Smooth muscle cell (in vitro differentiated cells): Measurements from ENCODE around the gene INPP5B. TPM values are rescaled to one million over a fixed set of nuclear protein-coding genes. Genes with fewer than 3 reads are reported as not detected.

Experiments
- DNase-seq: peaks from one replicate; lab custom pipeline; 2025; ENCODE audit not compliant: unreplicated experiment; lab: John Stamatoyannopoulos, UW
- H2AFZ ChIP-seq: fragments of 200-600 bp; sonication (generic); 2 replicates; pipeline ENCODE4 v1.6.0; 2016; ENCODE audit warnings: antibody characterized with exemption, low read depth, mild to moderate bottlenecking
- H3F3A ChIP-seq: fragments of 200-600 bp; sonication (generic); 2 replicates; pipeline ENCODE4 v1.6.0; 2017; ENCODE audit warnings: antibody characterized with exemption, low read depth
- H3K27ac ChIP-seq: fragments of 200-600 bp; sonication (generic); 2 replicates; pipeline ENCODE4 v1.5.1; 2016; ENCODE audit warnings: low read depth, mild to moderate bottlenecking
- H3K27me3 ChIP-seq: fragments of 200-600 bp; sonication (generic); 2 replicates; pipeline ENCODE4 v1.6.1; 2016; ENCODE audit warnings: low read depth, mild to moderate bottlenecking
- H3K36me3 ChIP-seq: fragments of 200-600 bp; sonication (generic); 2 replicates; pipeline ENCODE4 v1.5.1; 2016; ENCODE audit warnings: low read depth
- H3K4me1 ChIP-seq: fragments of 200-600 bp; sonication (generic); 2 replicates; pipeline ENCODE4 v1.5.1; 2016; ENCODE audit warnings: low read depth
- H3K4me2 ChIP-seq: fragments of 200-600 bp; sonication (generic); 2 replicates; pipeline ENCODE4 v1.6.0; 2016; ENCODE audit warnings: mild to moderate bottlenecking
- H3K4me3 ChIP-seq: fragments of 200-600 bp; sonication (generic); 2 replicates; pipeline ENCODE4 v1.5.1; 2016; ENCODE audit warnings: mild to moderate bottlenecking
- H3K79me2 ChIP-seq: fragments of 200-600 bp; sonication (generic); 2 replicates; pipeline ENCODE4 v1.6.0; 2016; ENCODE audit warnings: low read depth, mild to moderate bottlenecking
- H3K9ac ChIP-seq: fragments of 200-600 bp; sonication (generic); 2 replicates; pipeline ENCODE4 v1.6.0; 2016; ENCODE audit warnings: low read depth
- H3K9me3 ChIP-seq: fragments of 200-600 bp; sonication (generic); replicated peaks from 2 replicates; pipeline ENCODE4 v1.5.1; 2016; ENCODE audit warnings: low read depth
- H4K20me1 ChIP-seq: fragments of 200-600 bp; sonication (generic); 2 replicates; pipeline ENCODE4 v1.6.0; 2016; ENCODE audit warnings: low read depth
- WGBS: methylation state at CpG from one replicate; pipeline ENCODE4 v1.1.7; 2016; ENCODE audit warnings: low lambda C conversion rate; 5-methylcytosine and 5-hydroxymethylcytosine counted together
- polyA plus RNA-seq: library from polyadenylated mRNA; unstranded; fragments of >200 nt; fragmentation: Nextera tagmentation; extraction: Ambion mirVana; gene quantifications from 2 replicates; pipeline ENCODE4 v1.2.1, GENCODE V29; 2016
- total RNA-seq: library from RNA; depleted of rRNA; stranded (reverse); fragments of >200 nt; gene quantifications from 2 replicates; pipeline ENCODE4 v1.2.3, GENCODE V29; 2014
- TF ChIP-seq, protein P1 (sequence below): fragments of 200-600 bp; sonication (generic); IDR thresholded peaks from 2 replicates; pipeline ENCODE4 v1.5.1; 2017; ENCODE audit warnings: borderline replicate concordance, mild to moderate bottlenecking, antibody characterized with exemption; ENCODE audit not compliant: insufficient read depth, poor library complexity, severe bottlenecking

Gene INPP5B
- total and polyA plus RNA-seq, 2 experiments from 2014 or later = 6.7 to 11.0 TPM

DNA sequence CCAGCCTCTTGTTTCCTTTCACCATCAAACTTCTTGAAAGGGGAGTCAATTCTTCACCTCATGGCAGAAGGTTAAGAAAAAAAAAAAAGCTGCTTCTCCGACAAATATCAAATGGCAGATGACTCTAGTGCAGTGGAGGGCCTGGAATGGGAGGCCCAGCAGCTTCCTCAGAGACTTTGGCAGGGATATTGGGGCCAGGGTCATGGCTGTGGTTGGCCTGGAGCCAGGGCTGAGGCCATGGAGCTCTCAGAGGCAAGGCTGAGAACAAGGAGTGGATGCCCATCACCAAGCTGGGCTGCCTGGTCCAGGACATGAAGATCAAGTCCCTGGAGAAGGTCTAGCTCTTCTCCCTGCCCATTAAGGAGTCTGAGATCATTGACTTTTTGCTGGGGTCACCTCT is 106.1 kb downstream of the INPP5B start:
- Histone ChIP-seq H4K20me1 (peaks cover 38% of the 10 kb centered on the region), H3K4me2 (no peak overlapping the region), H3K79me2 (peaks cover 25% of the 10 kb centered on the region), H3F3A (no peaks in the 10 kb centered on the region), H3K27me3 (no peaks in the 10 kb centered on the region), H3K9me3 (no peaks in the 10 kb centered on the region), H3K4me1 (no peaks in the 10 kb centered on the region), H3K9ac (no peak overlapping the region), H3K36me3 (peaks cover 3% of the 10 kb centered on the region), H3K4me3 (no peak overlapping the region), H2AFZ (no peak overlapping the region), H3K27ac (no peak overlapping the region)
- WGBS = 96% methylated on average over 1 of the region's 1 CpG
- TF ChIP-seq, protein P1, sequence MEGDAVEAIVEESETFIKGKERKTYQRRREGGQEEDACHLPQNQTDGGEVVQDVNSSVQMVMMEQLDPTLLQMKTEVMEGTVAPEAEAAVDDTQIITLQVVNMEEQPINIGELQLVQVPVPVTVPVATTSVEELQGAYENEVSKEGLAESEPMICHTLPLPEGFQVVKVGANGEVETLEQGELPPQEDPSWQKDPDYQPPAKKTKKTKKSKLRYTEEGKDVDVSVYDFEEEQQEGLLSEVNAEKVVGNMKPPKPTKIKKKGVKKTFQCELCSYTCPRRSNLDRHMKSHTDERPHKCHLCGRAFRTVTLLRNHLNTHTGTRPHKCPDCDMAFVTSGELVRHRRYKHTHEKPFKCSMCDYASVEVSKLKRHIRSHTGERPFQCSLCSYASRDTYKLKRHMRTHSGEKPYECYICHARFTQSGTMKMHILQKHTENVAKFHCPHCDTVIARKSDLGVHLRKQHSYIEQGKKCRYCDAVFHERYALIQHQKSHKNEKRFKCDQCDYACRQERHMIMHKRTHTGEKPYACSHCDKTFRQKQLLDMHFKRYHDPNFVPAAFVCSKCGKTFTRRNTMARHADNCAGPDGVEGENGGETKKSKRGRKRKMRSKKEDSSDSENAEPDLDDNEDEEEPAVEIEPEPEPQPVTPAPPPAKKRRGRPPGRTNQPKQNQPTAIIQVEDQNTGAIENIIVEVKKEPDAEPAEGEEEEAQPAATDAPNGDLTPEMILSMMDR = no peak
- DNase-seq = no peak

DNA sequence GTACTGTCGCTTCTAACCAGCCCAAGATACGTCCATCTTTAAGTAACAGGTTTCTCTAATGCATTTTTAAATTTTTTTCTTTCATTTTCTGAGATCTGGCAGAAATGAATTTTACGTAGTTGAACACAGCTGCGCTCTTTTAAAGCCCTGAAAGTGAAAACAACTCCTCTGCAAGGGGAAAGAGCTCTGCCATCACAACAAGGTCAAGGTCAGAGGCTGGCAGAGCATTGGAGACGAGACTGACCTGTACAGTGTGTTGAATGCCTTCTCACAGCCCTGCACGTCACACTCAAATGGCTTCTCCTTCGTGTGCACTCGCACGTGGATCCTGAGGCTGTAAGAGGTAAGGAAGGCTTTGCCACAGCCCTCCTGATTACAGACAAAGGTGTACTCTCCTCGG is 107.2 kb downstream of the INPP5B start:
- WGBS = 96% methylated on average over 10 of the region's 10 CpGs
- H3K9ac ChIP-seq = no peak overlapping the region
- H3K36me3 ChIP-seq = peaks cover 11% of the 10 kb centered on the region
- H3K9me3 ChIP-seq = no peaks in the 10 kb centered on the region
- peaks cover 27% of the 10 kb centered on the region for H4K20me1 ChIP-seq
- TF ChIP-seq, protein P1 = no peak
- H3K4me1 ChIP-seq = no peaks in the 10 kb centered on the region
- peaks cover 20% of the 10 kb centered on the region for H3K79me2 ChIP-seq
- no peak overlapping the region for H3K27ac ChIP-seq
- H3K4me3 ChIP-seq = no peak overlapping the region
- no peak overlapping the region for H2AFZ ChIP-seq
- no peak overlapping the region for H3K4me2 ChIP-seq
- no peaks in the 10 kb centered on the region for H3K27me3 ChIP-seq
- DNase-seq = no peak
- H3F3A ChIP-seq = no peaks in the 10 kb centered on the region

DNA sequence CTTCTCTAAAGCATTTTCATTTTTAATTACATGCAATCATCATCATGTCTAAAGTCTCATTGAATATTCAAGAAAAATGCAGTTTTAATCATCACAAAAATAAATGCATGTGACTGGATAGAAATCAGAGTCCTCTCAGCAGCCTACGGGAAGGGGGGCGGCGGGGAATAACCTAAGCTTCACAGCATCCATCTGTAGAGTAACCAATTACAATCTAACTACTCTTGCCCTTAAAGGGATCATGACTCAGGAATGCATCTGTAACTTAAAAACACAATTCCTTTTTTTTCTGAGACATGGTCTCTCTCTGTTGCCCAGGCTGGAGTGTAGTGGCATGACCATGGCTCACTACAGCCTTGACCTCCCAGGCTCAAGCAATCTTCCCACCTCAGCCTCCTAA is 110.1 kb downstream of the INPP5B start:
- Histone ChIP-seq H3K36me3 (peaks cover 18% of the 10 kb centered on the region), H3K4me1 (no peaks in the 10 kb centered on the region), H3K9me3 (no peaks in the 10 kb centered on the region), H2AFZ (no peak overlapping the region), H4K20me1 (peaks cover 3% of the 10 kb centered on the region), H3K27me3 (no peaks in the 10 kb centered on the region), H3F3A (no peaks in the 10 kb centered on the region), H3K27ac (no peak overlapping the region), H3K4me2 (no peak overlapping the region), H3K9ac (no peak overlapping the region), H3K79me2 (peaks cover under 1% of the 10 kb centered on the region), H3K4me3 (no peak overlapping the region)
- DNase-seq = no peak
- TF ChIP-seq, protein P1 = no peak
- 62% methylated on average over 3 of the region's 3 CpGs for WGBS

DNA sequence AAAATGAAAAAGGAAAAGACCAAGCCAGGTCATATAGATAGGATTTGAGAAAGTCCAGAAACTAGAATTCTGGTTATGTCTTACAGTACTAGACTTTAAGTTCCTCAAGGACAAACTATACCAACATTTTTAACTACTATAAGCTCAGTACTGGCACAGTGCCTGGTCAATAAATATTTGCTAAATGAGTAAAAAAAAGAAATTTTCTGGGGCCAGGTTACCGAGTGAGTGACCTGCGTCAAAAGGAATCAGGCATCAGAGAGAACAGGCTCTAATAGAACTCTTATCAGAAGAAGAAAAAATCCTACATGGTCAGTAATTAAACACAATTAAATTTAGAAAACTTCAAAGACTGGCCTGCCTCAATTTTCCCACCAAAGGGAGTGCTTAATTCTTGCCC is 115.0 kb downstream of the INPP5B start:
- H3K27me3 ChIP-seq = no peaks in the 10 kb centered on the region
- H4K20me1 ChIP-seq = no peaks in the 10 kb centered on the region
- no peak overlapping the region for H3K4me2 ChIP-seq
- H3K79me2 ChIP-seq = no peaks in the 10 kb centered on the region
- no peaks in the 10 kb centered on the region for H3F3A ChIP-seq
- H3K27ac ChIP-seq = no peak overlapping the region
- peaks cover 27% of the 10 kb centered on the region for H3K36me3 ChIP-seq
- TF ChIP-seq, protein P1 = no peak
- H3K9me3 ChIP-seq = no peaks in the 10 kb centered on the region
- no peak overlapping the region for H3K9ac ChIP-seq
- no peak for DNase-seq
- H2AFZ ChIP-seq = no peak overlapping the region
- H3K4me3 ChIP-seq = no peak overlapping the region
- H3K4me1 ChIP-seq = no peaks in the 10 kb centered on the region
- 100% methylated on average over 2 of the region's 2 CpGs for WGBS
